Stimulated activated CD8-positive, alpha-beta memory T cell treated with anti-CD3 and anti-CD28 coated beads, Interleukin-15, amount 100 ng/mL, for 24 hours (primary cell): ENCODE data around the gene ZFYVE28.
A peak's percentile ranks its signal among the peaks of the same experiment; 100 is the strongest.

Source experiments
- DNase-seq: peaks from one replicate; pipeline ENCODE4 v3.0.0-alpha.2; 2020; ENCODE audit warnings: low read depth

Gene ZFYVE28

DNA sequence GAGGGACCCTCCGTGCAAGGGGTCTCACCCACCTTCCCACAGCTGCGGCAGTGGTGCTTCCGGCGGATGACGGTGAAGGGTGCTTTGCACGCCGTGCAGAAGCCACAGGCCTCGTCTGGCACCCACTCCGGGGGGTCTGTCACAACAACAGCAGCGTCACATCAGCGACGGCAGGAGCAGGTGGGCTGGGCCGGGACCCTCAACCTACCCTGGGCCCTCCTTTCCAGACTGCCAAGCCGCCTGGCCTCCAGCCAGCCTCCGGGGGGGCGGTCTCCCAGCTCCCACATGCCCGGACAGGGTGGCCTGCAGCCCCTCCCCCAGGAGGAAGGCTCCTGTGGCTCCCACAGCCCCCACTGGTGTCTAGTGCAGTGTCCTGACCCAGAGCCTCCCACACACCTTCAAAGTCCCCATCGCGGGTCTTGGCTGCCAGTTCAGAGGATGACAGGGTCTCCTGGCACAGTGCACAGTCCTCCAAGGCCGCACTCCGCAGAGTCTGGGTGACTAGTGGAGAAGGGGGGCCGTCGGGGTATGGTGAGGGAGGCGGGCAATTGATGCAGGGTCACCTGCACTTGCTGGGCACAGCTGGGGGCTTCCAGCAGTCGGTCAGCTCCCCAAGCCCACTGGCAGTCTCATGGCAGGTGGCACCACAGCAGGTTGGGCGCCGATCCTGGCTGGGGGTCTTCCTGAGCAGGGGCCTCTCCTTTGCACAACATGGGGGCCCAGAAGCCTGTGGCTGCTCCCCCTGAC, 147.0 kb downstream of the ZFYVE28 start:
- no peak for DNase-seq

GRCh38 chr4:2270341-2271165, 147.9 kb downstream of the ZFYVE28 start:
- no peak for DNase-seq

DNA sequence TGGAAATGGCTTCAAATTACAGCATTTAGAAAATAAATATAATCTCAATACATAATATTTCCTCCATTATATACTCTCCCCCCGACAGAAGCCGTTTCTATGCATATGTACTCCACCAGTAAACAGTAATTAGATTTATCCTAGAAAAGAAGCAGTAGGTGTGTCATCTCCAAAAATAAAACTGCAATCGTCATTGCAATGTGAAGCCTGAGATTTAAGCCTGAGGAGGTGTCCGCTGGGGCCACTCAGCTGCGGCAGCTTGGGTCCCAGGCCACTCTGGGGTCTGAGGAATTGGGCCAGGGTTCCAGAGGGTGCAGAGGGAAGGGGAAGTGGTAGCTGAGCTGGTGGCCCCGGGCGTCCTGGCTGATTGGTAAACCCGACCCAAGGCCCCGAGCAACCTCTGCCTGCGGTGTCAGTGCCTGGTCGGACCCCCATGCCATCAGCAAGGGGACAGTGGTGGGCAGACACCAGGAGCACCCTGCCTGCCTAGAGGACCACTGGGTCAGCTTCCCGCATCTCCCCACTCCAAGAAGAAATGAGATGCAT, 148.8 kb downstream of the ZFYVE28 start:
- DNase-seq = no peak

GRCh38 chr4:2269206-2269531, 149.3 kb downstream of the ZFYVE28 start:
- DNase-seq = no peak

- DNase-seq = no peak
These were observed 149.9 kb downstream of the ZFYVE28 start for GRCh38 chr4:2268357-2269205.

- no peak for DNase-seq
These were observed 150.6 kb downstream of the ZFYVE28 start for GRCh38 chr4:2267841-2268240.

GRCh38 chr4:2267320-2267811, 151.1 kb downstream of the ZFYVE28 start:
- DNase-seq = no peak

GRCh38 chr4:2266821-2267220, 151.6 kb downstream of the ZFYVE28 start:
- DNase-seq = no peak

DNA sequence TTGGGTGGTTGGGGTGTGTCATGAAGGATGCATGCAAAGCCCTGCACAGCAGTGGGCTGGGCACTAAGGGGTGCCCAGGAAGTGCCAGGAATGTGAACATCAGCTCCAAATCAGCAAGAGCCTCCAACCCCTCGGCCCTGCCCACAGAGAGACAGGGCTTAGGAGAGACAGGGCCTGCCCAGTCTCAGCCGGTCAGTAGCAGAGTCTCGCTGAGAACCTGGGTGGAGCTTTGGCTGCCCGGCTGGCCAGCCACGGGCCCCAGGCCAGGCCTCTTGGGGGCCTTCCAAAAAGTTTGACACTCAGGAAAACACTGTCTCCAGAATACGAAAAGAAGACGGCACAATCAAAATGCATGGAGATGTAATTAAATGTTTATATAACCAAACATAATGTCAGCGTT, 152.3 kb downstream of the ZFYVE28 start:
- no peak for DNase-seq

DNA sequence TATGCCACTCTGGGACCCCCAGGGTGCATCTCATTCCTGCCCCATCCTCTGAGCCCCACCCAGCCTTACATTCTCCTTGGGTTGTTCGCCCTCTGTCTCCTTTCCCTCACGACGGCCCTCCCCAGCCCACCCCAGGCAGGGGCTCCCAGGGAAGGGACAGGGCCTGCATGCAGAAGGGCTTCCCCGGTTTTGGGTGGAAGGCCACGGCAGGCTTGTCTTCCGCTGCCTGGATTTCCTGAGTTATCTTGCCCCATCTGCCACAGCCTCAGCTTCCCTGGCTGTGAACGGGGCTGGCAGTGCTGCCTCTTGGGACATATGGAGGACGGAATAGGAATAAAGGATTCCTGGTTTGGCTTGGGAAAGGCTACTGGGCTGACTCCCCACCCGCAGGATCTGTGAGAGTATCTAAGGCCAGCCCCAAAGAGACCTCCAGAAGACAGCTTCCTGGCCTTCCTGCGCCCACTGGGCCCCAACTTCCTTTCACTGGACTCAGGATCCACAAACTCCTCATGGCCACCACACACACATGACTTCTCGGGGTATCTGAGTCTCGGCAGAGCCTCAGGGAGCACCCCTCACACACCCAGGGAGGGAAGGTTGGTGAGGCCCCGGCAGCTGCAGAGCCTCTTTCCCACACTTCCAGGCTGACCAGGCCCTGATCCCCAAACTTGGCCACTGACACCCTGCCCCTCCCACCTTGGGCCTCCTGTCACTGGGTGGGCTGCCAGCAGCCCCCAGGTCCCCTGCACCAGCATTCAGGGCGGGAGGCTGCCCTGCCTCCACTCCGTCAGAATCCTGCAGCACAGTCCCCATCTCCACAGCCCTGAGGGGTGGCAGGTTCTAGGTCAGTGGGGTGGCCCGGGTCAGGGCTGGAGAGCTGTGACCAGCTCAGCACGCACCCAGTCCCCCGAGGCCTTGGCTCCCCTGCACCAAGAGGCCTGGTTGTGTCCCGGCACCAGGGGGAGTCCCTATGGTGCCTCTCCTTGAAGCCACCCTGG, 153.0 kb downstream of the ZFYVE28 start:
- DNase-seq = no peak

- DNase-seq = no peak
These were observed 153.9 kb downstream of the ZFYVE28 start for GRCh38 chr4:2264481-2265041.

DNA sequence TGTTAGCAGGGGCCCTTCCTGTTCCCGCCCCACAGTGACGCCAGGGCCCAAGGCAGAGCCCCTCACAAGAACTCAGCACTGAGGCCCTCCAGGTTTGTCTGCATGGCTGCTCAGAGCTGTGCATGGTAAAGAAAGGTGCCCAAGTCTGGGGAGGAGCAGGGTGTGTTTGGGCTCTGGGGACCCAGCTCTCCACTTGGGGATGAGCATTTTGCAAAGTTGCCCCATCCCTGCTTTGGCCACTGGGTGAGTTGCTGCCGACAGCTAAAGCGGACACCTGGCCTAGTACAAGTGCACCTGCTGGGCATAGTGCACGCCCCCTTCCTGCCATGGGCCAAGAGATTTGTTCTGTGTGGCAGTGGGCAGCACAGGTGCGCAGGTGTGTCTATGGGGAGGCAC, 154.5 kb downstream of the ZFYVE28 start:
- DNase-seq = no peak

DNA sequence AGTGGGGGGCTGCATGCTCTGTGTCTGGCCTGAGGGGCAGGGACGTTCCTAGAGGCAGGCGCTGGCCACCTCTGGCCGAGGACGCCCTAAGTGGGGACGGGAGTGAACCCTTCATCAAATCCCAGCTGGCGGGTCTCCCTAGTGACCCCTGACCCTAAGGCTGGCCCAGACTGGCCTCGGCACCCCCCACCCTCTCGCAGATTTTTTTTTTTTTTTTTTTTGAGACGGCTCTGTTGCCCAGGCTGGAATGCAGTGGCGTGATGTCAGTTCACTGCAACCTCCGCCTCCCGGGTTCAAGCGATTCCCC, 155.5 kb downstream of the ZFYVE28 start:
- no peak for DNase-seq

GRCh38 chr4:2262145-2262943, 156.1 kb downstream of the ZFYVE28 start:
- peak; percentile 91 for DNase-seq

DNA sequence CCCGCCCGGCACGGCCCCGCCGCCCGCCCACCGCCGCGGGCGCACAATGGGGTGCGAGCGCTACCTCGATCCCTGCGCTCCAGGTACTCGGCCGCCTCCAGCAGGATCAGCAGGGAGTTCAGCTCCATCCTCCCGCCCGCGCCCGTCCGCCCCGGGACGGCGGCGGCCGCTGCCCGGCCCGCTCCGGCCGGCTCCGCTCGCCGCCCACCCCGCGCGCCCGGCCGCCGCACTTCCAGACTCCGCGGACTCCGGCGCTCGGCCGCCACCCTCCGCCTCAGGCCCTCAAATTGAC, 156.6 kb downstream of the ZFYVE28 start, which contains the start of gene MXD4:
Gene MXD4, minus strand, starts transcription at position 257 of the 292 bp plus-strand sequence. Its CDS starts 129 bp downstream, at position 128.
- DNase-seq = no peak

GRCh38 chr4:2261110-2261852, 157.2 kb downstream of the ZFYVE28 start:
- DNase-seq = peak; percentile 30

GRCh38 chr4:2260344-2261109, 157.9 kb downstream of the ZFYVE28 start:
- DNase-seq = no peak

- DNase-seq = no peak
These were observed 158.7 kb downstream of the ZFYVE28 start for GRCh38 chr4:2259541-2260343.
